Osteoblast (primary cell): Measurements from ENCODE around the gene ELN. TPM values are rescaled to one million over a fixed set of nuclear protein-coding genes. Genes with fewer than 3 reads are reported as not detected.

Experiments used
- DNase-seq: peaks from one replicate; pipeline ENCODE4 v3.0.0; 2011; ENCODE audit warnings: low spot score, mixed read lengths; ENCODE audit not compliant: insufficient read length; ENCODE audit errors: missing footprints
- H2AFZ ChIP-seq: 2 replicates; pipeline ENCODE4 v1.6.0; 2011; ENCODE audit warnings: mild to moderate bottlenecking, low read length
- H3K27ac ChIP-seq: 2 replicates; pipeline ENCODE4 v1.5.1; 2011; ENCODE audit warnings: mild to moderate bottlenecking, low read depth, low read length, moderate library complexity
- H3K27me3 ChIP-seq: 2 replicates; pipeline ENCODE4 v1.6.0; 2012; ENCODE audit warnings: mild to moderate bottlenecking, control low read depth, inconsistent platforms, low read length, moderate library complexity; ENCODE audit not compliant: insufficient read depth
- H3K36me3 ChIP-seq: 2 replicates; pipeline ENCODE4 v1.5.1; 2011; ENCODE audit warnings: mild to moderate bottlenecking, low read length, control low read depth, moderate library complexity; ENCODE audit not compliant: insufficient read depth
- H3K4me1 ChIP-seq: 2 replicates; pipeline ENCODE4 v1.5.1; 2011; ENCODE audit warnings: mild to moderate bottlenecking, low read length, control low read depth, moderate library complexity; ENCODE audit not compliant: insufficient read depth
- H3K4me2 ChIP-seq: 2 replicates; pipeline ENCODE4 v1.6.0; 2011; ENCODE audit warnings: mild to moderate bottlenecking, low read length; ENCODE audit not compliant: insufficient read depth
- H3K4me3 ChIP-seq: fragments of 200-600 bp; sonication (generic); 3 replicates; pipeline ENCODE4 v1.5.1; 2012; ENCODE audit warnings: mild to moderate bottlenecking, low read length, inconsistent platforms; ENCODE audit not compliant: insufficient read depth
- H3K79me2 ChIP-seq: 2 replicates; pipeline ENCODE4 v1.6.0; 2012; ENCODE audit warnings: mild to moderate bottlenecking, low read length, control low read depth, inconsistent platforms; ENCODE audit not compliant: insufficient read depth
- H3K9me3 ChIP-seq: 2 replicates; pipeline ENCODE4 v1.5.1; 2011; ENCODE audit warnings: low read depth, low read length, control low read depth
- H4K20me1 ChIP-seq: 2 replicates; pipeline ENCODE4 v1.6.0; 2012; ENCODE audit warnings: mild to moderate bottlenecking, low read length, control low read depth; ENCODE audit not compliant: insufficient read depth
- CTCF ChIP-seq: IDR thresholded peaks from 2 replicates; pipeline ENCODE4 v1.5.1; 2011; ENCODE audit warnings: mild to moderate bottlenecking, low read depth, low read length, moderate library complexity; ENCODE audit errors: extremely low read depth
- total RNA-seq: library from RNA; depleted of rRNA; stranded (reverse); fragments of >200 nt; gene quantifications from 2 replicates; pipeline ENCODE4 v1.2.3, GENCODE V29; 2012

Gene ELN
- total RNA-seq, 1 donor = 69.1 TPM

GRCh38 chr7:74051629-74052410, 23.8 kb downstream of the ELN start:
- no peaks in the 10 kb centered on the region for H3K9me3 ChIP-seq
- peak; percentile 70 for DNase-seq
- H3K27ac ChIP-seq = no peak overlapping the region
- no peak overlapping the region for H3K4me3 ChIP-seq
- no peaks in the 10 kb centered on the region for H3K27me3 ChIP-seq
- no peaks in the 10 kb centered on the region for H4K20me1 ChIP-seq
- peak; percentile 50 for TF ChIP-seq CTCF
- no peaks in the 10 kb centered on the region for H3K79me2 ChIP-seq
- no peaks in the 10 kb centered on the region for H3K36me3 ChIP-seq
- no peak overlapping the region for H3K4me2 ChIP-seq
- H2AFZ ChIP-seq = no peak overlapping the region
- no peaks in the 10 kb centered on the region for H3K4me1 ChIP-seq

- H3K27ac ChIP-seq = no peak overlapping the region
- DNase-seq = peak; percentile 22
- no peak overlapping the region for H3K4me2 ChIP-seq
- H2AFZ ChIP-seq = no peak overlapping the region
- no peaks in the 10 kb centered on the region for H3K36me3 ChIP-seq
- H3K27me3 ChIP-seq = no peaks in the 10 kb centered on the region
- no peaks in the 10 kb centered on the region for H3K79me2 ChIP-seq
- no peak overlapping the region for H3K4me3 ChIP-seq
- H3K4me1 ChIP-seq = no peaks in the 10 kb centered on the region
- no peaks in the 10 kb centered on the region for H3K9me3 ChIP-seq
- TF ChIP-seq CTCF = no peak
- no peaks in the 10 kb centered on the region for H4K20me1 ChIP-seq
Observed at GRCh38 chr7:74052628-74053027, 24.7 kb downstream of the ELN start.

GRCh38 chr7:74053589-74054186, 25.7 kb downstream of the ELN start:
- Histone ChIP-seq H3K27me3 (no peaks in the 10 kb centered on the region), H3K9me3 (no peaks in the 10 kb centered on the region), H3K36me3 (no peaks in the 10 kb centered on the region), H3K79me2 (no peaks in the 10 kb centered on the region), H3K4me2 (no peak overlapping the region), H2AFZ (no peak overlapping the region), H3K27ac (no peak overlapping the region), H3K4me1 (no peaks in the 10 kb centered on the region), H4K20me1 (no peaks in the 10 kb centered on the region), H3K4me3 (no peak overlapping the region)
- no peak for DNase-seq
- no peak for TF ChIP-seq CTCF

GRCh38 chr7:74056096-74056915, 28.3 kb downstream of the ELN start:
- no peaks in the 10 kb centered on the region for H3K27me3 ChIP-seq
- no peaks in the 10 kb centered on the region for H4K20me1 ChIP-seq
- no peaks in the 10 kb centered on the region for H3K4me1 ChIP-seq
- DNase-seq = peak; percentile 83
- TF ChIP-seq CTCF = no peak
- no peak overlapping the region for H3K4me2 ChIP-seq
- H2AFZ ChIP-seq = no peak overlapping the region
- no peaks in the 10 kb centered on the region for H3K79me2 ChIP-seq
- no peak overlapping the region for H3K4me3 ChIP-seq
- H3K36me3 ChIP-seq = no peaks in the 10 kb centered on the region
- no peak overlapping the region for H3K27ac ChIP-seq
- no peaks in the 10 kb centered on the region for H3K9me3 ChIP-seq
